HG03432 (cell line): ENCODE measurements around the gene TMEM147.
"Not testable (repeated sequence)": the region's sequence is repeated elsewhere in the genome, so short reads cannot be mapped to it uniquely, and the experiment has no call there.

ENCODE experiments used
- ATAC-seq: cut with Tn5 transposase; IDR thresholded peaks from one replicate; pipeline ENCODE4 v1.9.1; 2021; ENCODE audit warnings: mild to moderate bottlenecking, moderate library complexity; ENCODE audit not compliant: unreplicated experiment

Gene TMEM147

DNA sequence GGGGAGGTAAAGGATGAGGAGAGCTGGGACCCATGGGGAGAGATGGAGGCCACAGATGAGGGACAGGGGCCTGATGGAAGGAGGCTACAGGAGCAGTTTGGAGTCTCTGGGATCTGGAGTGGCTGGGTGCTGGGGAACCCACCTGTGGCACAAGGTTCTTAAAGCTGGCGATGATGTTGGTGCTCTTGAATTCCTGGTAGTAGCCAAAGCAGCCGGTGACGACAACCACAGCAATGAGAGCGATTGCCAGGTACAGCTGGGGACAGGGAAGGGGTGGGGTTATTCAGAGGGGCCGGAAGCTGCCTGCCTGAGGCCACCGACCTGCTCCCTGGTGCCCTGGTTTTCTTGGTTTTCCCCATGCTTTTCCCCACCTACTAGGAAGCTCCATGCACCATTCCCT is 15.3 kb downstream of the TMEM147 start:
- ATAC-seq = no peak

DNA sequence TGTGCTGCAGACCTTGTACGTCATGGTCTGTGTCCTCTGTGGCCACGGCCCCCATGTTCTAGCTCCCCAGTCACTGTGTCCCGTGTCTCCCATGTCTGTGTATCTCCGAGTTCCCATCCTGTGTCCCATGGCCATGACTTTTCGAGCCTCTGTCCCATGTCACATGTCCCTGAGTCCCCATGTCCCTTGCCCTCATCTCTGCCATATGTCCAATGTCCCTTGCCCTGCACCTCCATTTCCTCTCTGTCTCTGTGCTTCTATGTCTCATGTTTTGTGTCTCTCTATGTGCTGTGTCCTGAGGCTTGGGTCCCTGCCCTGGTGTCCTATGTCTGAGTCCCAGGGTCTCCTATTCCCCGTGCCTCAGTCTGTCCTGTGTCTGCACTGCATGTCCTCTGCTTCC is 16.0 kb downstream of the TMEM147 start:
- no peak for ATAC-seq

DNA sequence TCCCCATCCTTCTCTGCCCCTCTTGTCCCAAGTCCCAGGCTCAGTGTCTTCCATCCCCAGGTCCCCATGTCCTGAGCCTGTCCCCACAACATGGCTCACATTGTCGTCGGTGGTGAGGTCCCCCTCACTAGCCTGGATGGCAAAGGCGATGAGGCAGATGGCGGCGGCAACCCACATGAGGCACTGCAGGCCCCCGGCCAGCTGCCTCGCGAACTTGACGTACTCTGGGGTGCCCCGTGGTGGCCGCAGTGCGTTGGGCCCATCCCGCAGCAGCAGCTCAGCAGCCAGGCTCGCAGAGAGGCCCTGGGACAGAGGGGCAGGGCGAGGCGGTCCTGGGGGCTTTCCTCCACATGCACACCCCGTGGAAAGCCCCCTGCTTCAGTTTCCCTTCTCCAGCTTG is 16.9 kb downstream of the TMEM147 start:
- ATAC-seq = no peak

DNA sequence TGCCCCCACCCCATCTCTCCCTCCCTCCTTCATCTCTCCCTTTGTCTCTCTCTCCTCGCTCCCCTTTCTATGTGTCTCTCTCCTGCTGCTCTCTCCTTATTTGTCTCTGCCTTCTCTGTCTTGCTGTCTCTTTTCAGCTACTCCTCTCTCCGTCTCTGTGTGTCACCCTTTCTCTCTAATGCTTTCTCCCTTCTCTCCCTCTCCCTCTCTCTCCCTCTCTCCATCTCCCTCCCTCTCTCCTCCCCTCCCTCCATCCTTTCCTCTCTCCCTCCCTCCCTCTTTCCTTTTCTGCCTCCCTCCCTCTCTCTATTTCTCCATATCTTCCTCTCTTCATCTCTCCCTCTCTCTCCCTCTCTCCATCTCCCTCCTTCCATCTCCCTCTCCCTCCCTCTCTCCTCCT is 17.4 kb downstream of the TMEM147 start:
- ATAC-seq = no peak

DNA sequence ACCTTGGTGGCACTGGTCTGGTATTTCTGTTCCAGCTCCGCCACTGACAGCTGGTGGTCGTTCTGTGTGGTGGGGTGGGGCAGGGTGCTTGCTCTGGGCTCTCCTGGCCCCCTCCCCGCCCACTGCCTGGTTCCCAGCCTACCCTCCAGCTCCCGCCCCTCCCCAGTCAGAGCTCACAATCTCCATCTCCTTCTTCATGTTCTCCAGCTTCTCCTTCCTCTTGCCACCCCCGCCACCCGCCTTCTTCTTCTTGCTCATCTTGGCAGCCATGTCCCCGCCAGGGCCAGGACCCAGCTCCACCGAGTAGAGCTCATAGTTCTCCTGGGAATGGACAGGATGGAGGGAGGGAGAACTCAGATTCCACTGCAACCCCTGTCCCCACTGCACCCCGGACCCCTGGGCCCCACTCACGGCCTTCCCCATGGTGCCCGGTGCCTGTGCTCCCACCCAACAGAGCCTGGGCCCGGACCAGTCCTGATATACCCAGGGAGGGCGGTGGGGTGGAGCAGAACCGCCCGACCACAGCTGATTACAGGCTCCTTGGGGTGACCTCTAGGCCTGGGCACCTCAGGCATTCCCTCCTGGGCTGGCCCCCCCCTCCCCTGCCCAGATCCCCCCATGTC is 17.9 kb downstream of the TMEM147 start, which contains the start of gene ATP4A:
Gene ATP4A (minus strand): TSS at position 452 of the 623 bp plus-strand sequence. CDS start 29 bp downstream, at position 423.
- no peak for ATAC-seq

DNA sequence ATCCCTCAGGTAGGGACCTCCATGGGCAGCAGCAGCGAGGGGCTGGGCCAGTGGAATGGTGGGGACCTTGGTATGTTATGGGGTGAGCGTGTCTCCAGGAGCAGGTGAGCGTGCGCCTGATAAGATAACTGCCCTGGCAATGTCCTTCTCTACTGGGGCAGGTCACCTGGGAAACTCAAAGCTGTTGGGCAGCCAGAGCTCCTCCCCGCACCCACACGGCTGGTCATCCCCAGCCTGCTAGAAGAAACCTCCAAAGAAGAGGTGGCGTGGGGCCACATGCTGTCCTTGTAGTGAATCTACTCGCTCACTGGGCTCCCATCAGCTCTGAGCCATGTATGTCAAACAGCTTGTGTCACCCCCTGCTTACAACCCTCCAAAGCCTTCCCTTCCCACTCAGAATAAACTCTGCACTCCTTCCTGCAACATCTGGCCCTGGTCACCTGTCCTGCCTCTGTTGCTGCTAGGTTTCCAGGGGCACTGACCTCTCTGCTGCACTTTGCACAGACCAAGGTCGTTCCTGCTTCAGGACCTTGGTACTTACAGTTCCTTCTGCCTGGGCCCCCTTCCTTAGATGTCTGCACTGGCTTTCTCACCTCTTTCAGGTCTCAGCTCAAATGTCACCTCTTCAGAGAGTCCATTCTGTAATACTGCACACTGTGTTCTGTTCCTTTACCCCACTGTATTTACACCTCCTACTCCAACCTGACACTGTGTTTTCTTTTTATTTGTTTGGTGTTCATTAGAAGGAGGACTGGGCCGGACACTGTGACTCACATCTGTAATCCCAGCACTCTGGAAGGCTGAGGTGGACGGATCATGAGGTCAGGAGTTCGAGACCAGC is 19.8 kb downstream of the TMEM147 start:
- ATAC-seq = no peak

DNA sequence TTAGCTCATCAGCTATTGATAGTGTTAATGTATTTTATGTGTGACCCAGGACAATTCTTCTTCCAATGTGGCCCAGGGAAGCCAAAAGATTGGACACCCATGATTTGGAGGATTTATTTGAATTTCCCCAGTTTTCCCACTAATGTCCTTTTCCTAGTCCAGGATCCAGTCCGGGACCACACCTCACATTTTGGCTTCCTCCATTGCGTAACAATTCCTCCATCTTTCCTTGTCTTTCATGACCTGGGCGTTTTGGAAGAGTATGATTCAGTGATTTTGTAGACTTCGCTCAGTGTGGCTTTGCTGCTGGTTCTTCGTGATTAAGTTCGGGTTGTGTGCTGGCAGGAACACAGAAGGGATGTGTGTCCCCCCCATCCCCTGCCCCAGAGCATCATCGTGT is 21.3 kb downstream of the TMEM147 start:
- no peak for ATAC-seq

DNA sequence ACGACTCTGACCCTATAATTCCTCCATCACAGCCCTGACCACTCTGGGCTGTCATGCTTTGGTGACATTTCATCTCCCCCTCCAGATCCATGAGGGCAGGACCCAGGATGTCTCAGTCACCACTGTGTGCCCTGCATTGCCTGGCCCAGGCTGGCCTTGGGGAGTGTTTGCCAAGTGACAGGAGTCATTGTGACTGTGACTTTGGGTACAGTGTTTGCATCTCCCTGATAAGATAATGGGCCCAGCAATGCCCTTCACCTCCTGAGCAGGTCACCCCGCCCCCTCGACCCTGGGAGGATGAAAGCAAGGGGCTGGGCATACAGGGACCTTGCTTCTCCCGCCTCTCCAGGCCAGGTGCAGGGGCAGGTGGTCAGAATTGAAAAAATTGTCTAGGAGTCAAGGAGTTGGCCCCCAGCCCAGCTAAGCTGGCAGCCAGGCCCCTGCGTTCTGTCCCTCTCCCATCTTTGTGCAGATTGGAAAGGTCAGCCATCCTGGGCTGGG is 23.9 kb downstream of the TMEM147 start:
- no peak for ATAC-seq

DNA sequence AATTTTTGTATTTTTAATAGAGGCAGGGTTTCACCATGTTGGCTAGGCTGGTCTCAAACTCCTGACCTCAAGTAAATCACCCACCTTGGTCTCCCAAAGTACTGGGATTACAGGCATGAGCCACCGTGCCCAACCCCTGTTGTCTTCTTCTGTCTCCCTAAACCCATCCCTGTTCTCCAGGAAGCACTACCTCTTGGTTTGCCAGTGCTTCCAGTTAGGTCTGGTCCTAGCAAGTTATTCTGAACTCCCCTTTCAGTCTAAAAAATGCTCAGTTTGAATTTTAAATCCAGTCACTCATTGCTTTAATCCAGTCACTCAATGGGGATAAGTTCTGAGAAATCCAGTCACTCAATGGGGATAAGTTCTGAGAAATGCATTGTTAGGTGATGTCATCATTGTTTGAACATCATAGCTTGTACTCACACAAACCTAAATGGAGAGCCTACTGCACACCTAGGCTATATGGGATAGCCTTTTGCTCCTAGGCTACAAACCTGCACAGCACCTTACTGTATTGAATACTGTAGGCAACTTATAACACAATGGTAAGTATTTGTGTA is 26.1 kb downstream of the TMEM147 start:
- ATAC-seq = no peak

DNA sequence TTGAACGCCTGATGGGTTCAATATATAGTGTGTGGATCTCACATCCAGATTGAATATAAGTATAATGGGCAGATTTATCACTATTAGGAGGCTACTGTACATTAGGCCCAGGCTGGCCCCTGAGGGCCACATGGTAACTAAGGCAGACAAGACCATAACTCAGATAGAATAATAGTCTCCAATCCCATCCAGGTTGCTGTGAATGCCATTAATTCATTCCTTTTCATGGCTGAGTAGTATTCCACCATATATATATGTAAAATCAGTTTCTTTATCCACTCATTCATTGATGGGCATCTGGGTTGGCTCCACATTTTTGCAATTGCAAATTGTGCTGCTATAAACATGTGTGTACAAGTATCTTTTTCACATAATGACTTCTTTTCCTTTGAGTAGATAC is 32.5 kb downstream of the TMEM147 start:
- no peak for ATAC-seq

DNA sequence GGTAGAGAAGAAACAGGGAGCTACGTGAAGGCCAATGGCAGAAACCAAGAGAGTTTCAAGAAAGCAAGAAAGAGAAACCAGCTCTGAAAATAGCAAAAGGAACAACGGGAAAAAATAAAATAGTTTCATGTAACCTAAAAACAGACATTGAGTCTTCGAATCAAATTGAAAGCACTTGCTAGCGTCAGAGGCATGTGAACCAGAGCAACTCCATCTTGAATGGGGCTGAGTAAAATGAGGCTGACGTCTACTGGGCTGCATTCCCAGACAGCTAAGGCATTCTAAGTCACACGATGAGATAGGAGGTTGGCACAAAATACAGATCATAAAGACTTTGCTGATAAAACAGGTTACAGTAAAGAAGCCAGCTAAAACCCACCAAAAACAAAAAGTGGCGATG is 33.3 kb downstream of the TMEM147 start:
- ATAC-seq = no peak

DNA sequence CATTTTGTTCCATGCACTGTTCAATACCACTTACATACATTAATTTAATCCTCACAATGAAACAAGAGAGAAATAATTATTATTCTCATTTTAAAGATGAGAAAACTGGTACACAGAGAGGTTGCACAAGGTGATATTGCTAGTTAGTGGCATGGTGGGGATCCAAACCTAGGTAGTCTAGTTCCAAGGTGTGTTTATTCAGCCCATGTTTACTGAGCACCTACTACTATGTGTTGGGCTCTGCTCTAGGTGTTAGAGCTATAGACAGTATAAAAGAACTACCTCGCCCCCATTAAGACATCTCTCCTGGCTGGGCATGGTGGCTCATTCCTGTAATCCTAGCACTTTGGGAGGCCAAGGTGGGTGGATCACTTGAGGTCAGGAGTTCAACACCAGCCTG is 37.3 kb downstream of the TMEM147 start:
- ATAC-seq = no peak

DNA sequence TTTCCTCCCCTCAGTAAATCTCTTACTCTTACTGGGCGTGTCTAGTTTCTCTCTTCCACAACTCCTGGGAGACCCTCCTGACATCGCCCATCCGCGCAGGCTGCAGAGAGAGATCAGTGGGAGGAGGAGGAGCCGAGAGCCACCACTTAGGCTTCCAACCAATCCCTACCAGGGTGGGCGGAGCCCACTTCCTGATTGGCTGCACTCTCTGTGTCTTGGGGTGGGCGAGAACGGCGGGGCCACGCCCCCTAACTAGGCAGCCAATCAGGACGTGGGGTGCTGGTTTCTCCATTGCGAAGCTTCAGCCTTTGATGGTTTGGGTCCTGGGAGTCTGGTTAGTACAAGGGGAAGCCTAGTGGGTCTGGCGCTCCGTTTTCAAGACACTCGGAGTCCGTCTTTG is 40.4 kb downstream of the TMEM147 start, which contains the start of gene PMIS2:
Gene PMIS2 (plus strand): TSS at position 326 of the 400 bp plus-strand sequence. CDS start 87 bp downstream, outside the sequence.
- no peak for ATAC-seq

DNA sequence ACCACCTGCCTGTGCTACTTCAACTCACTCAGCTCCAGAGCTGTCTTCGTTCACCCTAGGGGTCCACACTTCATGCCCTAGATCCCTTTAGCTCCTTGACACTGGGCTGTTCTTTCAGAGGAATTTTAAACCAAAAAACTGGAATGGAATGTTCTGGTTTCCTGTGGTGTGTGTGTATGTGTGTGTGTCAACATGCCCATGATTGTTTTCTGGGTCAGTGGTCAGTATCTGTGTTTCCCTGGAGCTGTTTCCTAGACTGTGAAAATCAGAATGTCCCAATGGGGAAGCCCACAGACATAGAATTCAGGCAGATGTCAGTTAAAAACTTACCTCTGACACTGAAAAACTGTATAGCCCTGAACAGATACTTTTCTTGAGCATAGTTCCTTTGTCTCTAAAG is 41.9 kb downstream of the TMEM147 start:
- ATAC-seq = no peak

DNA sequence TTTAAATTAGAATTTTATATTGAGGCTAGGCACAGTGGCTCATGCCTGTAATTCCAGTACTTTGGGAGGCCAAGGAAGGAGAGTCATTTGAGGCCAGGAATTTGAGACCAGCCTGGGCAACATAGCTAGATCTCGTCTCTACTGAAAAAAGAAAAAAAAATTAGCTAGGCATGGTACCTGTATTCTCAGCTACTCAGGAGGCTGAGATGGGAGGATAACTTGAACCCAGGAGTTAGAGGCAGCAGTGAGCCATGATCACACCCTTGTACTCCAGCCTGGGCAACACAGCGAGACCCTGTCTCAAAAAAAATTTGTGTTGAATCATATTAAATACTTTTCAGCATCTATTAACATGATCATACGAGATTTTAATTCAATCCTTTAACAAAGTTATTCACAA is 45.4 kb downstream of the TMEM147 start:
- no peak for ATAC-seq

DNA sequence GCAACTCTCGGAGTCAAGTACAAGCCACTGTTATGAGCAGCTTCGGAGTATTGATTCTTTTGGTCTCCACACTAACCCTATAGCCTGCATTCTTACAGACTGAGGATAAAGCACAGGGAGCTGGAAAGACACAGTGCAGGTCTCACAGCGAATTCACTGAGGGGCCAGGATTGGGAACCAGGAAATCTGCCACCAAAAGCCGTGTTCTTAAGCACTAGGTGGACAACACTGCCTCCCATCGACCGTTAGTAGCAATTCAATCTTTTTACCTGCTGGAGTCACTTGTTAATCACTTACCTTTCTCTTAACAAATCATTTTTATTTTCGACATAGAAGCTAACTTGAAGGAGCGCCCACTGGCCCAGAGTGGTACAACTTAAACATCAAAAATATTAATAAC is 46.8 kb downstream of the TMEM147 start:
- ATAC-seq = no peak

DNA sequence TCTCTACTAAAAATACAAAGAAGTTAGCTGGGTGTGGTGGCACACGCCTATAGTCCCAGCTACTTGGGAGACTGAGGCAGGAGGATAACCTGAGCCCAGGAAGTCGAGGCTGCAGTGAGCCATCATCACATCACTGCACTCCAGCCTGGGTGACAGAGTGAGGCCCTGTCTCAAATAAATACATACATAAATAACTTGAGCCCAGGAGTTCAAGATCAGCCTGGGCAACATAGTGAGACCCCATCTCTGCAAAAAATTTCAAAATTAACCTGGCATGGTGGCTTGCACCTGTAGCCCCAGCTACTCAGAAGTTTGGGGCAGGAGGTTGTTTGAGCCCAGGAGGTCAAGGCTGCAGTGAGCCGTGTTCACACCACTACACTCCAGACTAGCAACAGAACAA is 49.6 kb downstream of the TMEM147 start:
- not testable (repeated sequence) for ATAC-seq

DNA sequence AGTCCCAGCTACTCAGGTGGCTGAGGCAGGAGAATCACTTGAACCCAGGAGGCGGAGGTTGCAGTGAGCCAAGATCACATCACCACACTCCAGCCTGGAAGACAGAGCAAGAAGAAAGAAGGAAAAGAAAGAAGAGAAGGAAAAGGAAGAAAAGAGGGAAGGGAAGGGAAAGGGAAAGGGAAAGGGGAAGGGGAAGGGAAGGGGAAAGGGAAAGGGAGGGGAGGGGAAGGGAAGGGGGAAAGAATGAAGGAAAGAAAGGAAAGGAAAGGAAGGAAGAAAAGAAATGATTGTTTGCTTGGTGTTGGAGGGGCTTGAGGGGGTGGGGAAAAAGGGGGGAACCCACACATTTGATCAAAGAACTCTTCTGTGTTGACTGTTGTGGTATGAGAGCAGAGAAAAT is 50.5 kb downstream of the TMEM147 start:
- ATAC-seq = no peak

DNA sequence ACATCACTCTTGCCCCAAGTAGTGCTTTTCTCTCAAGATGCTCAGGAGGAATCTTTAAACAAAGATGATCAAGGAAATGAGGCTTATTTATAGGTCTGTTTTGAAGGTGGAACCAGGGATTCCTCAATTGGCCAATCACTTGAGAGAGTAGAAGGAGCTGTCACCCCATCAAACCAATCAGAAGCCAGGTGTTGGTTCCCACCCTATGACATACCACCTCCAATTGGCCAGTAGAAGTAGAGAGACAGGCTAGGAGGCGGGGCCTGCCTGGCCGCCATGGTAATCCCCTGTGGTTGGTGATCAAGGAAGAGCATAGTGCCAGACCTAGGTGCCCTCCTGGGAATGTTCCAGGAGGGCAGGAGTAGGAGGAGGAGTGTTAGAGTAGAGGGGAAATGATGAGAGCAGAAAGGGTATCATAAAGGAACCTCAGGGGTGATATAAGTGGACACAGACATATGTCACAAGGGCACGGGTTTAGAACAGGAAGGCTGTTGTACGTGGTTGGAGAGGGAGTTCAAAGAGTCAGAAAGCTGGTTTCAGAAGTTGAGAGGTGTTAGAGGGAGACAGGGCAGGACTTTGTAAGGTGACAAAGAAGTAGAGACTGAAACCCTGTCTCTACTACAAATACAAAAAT is 51.1 kb downstream of the TMEM147 start:
- no peak for ATAC-seq
